GM18907 (cell line): ENCODE results near the gene CDC5L.

Experiments used
- ATAC-seq: cut with Tn5 transposase; IDR thresholded peaks from one replicate; pipeline ENCODE4 v1.9.1; 2021; ENCODE audit warnings: mild to moderate bottlenecking, moderate library complexity; ENCODE audit not compliant: unreplicated experiment

Gene CDC5L

GRCh38 chr6:44451803-44452695, 64.5 kb downstream of the CDC5L start:
- ATAC-seq, result no peak

- no peak for ATAC-seq
Measured at GRCh38 chr6:44452725-44453124, 65.2 kb downstream of the CDC5L start.

- no peak for ATAC-seq
Measured at GRCh38 chr6:44453146-44453545, 65.6 kb downstream of the CDC5L start.

- no peak for ATAC-seq
Measured at GRCh38 chr6:44454198-44454597, 66.7 kb downstream of the CDC5L start.

- peak; percentile 59 for ATAC-seq
Measured at GRCh38 chr6:44456070-44456965, 68.8 kb downstream of the CDC5L start.

GRCh38 chr6:44456966-44457292, 69.4 kb downstream of the CDC5L start:
- ATAC-seq, result no peak

GRCh38 chr6:44457596-44457995, 70.1 kb downstream of the CDC5L start:
- no peak for ATAC-seq

GRCh38 chr6:44458551-44458950, 71.0 kb downstream of the CDC5L start:
- ATAC-seq, result no peak

GRCh38 chr6:44462335-44462734, 74.8 kb downstream of the CDC5L start:
- no peak for ATAC-seq

- ATAC-seq, result no peak
Measured at GRCh38 chr6:44462797-44463727, 75.6 kb downstream of the CDC5L start.

- ATAC-seq, result no peak
Measured at GRCh38 chr6:44463728-44464450, 76.4 kb downstream of the CDC5L start.

- no peak for ATAC-seq
Measured at GRCh38 chr6:44464527-44465310, 77.2 kb downstream of the CDC5L start.

GRCh38 chr6:44466955-44467354, 79.4 kb downstream of the CDC5L start:
- ATAC-seq, result no peak

GRCh38 chr6:44468835-44469234, 81.3 kb downstream of the CDC5L start:
- no peak for ATAC-seq

GRCh38 chr6:44470115-44470464, 82.6 kb downstream of the CDC5L start:
- no peak for ATAC-seq

- no peak for ATAC-seq
Measured at GRCh38 chr6:44470746-44471145, 83.2 kb downstream of the CDC5L start.

- no peak for ATAC-seq
Measured at GRCh38 chr6:44471271-44471981, 83.9 kb downstream of the CDC5L start.

GRCh38 chr6:44472250-44472945, 84.9 kb downstream of the CDC5L start:
- ATAC-seq, result no peak
